SK-N-SH (cell line): ENCODE results near the gene GTF3A. TPM values are rescaled to one million over a fixed set of nuclear protein-coding genes. Genes with fewer than 3 reads are reported as not detected.

ENCODE experiments used
- CTCF ChIA-PET: fragments of 300-600, 350-600 bp; formaldehyde crosslinking; extraction: SDS; loops from one replicate; lab custom pipeline; 2021; lab: Yijun Ruan, JAX
- POLR2A ChIA-PET: fragments of 350-600 bp; sonication (Branson Sonifier 250); formaldehyde crosslinking; extraction: SDS; loops from one replicate; lab custom pipeline; 2020; ENCODE audit warnings: antibody characterized with exemption, inconsistent platforms; lab: Yijun Ruan, JAX
- DNase-seq: peaks from one replicate; pipeline ENCODE4 v3.0.0; 2012
- H2AFZ ChIP-seq: fragments of 200-600 bp; sonication (generic); 2 replicates; pipeline ENCODE4 v1.8.1; 2016; ENCODE audit warnings: antibody characterized with exemption, mild to moderate bottlenecking, low read depth
- H3F3A ChIP-seq: fragments of 200-600 bp; sonication (generic); replicated peaks from 2 replicates; pipeline ENCODE3; 2016; ENCODE audit warnings: antibody characterized with exemption, mild to moderate bottlenecking; ENCODE audit not compliant: insufficient read depth
- H3K27ac ChIP-seq, 2 experiments: fragments of 200-500 bp in 1 of 2; fragments of 200-600 bp in 1 of 2; sonication (Bioruptor generic) in 1 of 2; sonication (generic), shearing (Covaris generic) in 1 of 2; 2 replicates each; pipeline versions ENCODE4 v1.5.1 to v1.6.1; 2014 to 2016; ENCODE audit warnings: low read depth in 2 of 2, inconsistent platforms in 1 of 2, low read length in 1 of 2, mild to moderate bottlenecking in 1 of 2, mixed read lengths in 1 of 2
- H3K27me3 ChIP-seq: fragments of 200-600 bp; sonication (generic), shearing (Covaris generic); 2 replicates; pipeline ENCODE4 v1.6.1; 2016; ENCODE audit warnings: mixed run types; ENCODE audit not compliant: insufficient read depth
- H3K36me3 ChIP-seq, 2 experiments: fragments of 200-500 bp in 1 of 2; fragments of 200-600 bp in 1 of 2; sonication (Bioruptor generic) in 1 of 2; sonication (generic) in 1 of 2; replicated peaks in 1 of 2; 2 replicates each; pipeline versions ENCODE3 to v1.5.1; 2014 to 2016; ENCODE audit warnings: low read length in 1 of 2, mild to moderate bottlenecking in 1 of 2; ENCODE audit not compliant: insufficient read depth in 2 of 2, control insufficient read depth in 1 of 2
- H3K4me1 ChIP-seq, 2 experiments: fragments of 200-500 bp in 1 of 2; fragments of 200-600 bp in 1 of 2; sonication (Bioruptor generic) in 1 of 2; sonication (generic), shearing (Covaris generic) in 1 of 2; 2 replicates each; pipeline versions ENCODE4 v1.5.1 to v1.6.1; 2014 to 2016; ENCODE audit warnings: low read depth in 1 of 2, low read length in 1 of 2, mixed run types in 1 of 2; ENCODE audit not compliant: insufficient read depth in 2 of 2, control insufficient read depth in 1 of 2
- H3K4me2 ChIP-seq: fragments of 200-600 bp; sonication (generic), shearing (Covaris generic); 2 replicates; pipeline ENCODE4 v1.6.1; 2017; ENCODE audit warnings: mixed run types
- H3K4me3 ChIP-seq, 2 experiments: fragments of 200-500 bp in 1 of 2; fragments of 200-600 bp in 1 of 2; sonication (Bioruptor generic) in 1 of 2; sonication (generic), shearing (Covaris generic) in 1 of 2; 2 replicates each; pipeline versions ENCODE4 v1.5.1 to v1.8.1; 2014 to 2016; ENCODE audit warnings: low read depth in 2 of 2, inconsistent platforms in 1 of 2, low read length in 1 of 2, mild to moderate bottlenecking in 1 of 2, mixed read lengths in 1 of 2, moderate library complexity in 1 of 2
- H3K79me2 ChIP-seq: fragments of 200-600 bp; sonication (generic); 2 replicates; pipeline ENCODE4 v1.8.1; 2017; ENCODE audit warnings: mild to moderate bottlenecking; ENCODE audit not compliant: insufficient read depth
- H3K9ac ChIP-seq: fragments of 200-600 bp; sonication (generic); 2 replicates; pipeline ENCODE4 v1.6.1; 2017; ENCODE audit warnings: mixed run types
- H3K9me2 ChIP-seq: fragments of 200-600 bp; sonication (generic); 2 replicates; pipeline ENCODE4 v1.6.1; 2017; ENCODE audit warnings: mixed run types
- H3K9me3 ChIP-seq: fragments of 200-600 bp; sonication (generic); 2 replicates; pipeline ENCODE4 v1.6.1; 2017; ENCODE audit warnings: mixed run types, mild to moderate bottlenecking, moderate library complexity
- H4K20me1 ChIP-seq: fragments of 200-600 bp; sonication (generic); 2 replicates; pipeline ENCODE4 v1.6.1; 2017; ENCODE audit warnings: mild to moderate bottlenecking, mixed run types; ENCODE audit not compliant: insufficient read depth
- CHD2 ChIP-seq: fragments of 150-350 bp; IDR thresholded peaks from 2 replicates; pipeline ENCODE4 v1.6.1; 2018; ENCODE audit warnings: low read length; ENCODE audit not compliant: partially characterized antibody
- EP300 ChIP-seq, 2 experiments: IDR thresholded peaks; 2 replicates each; pipeline versions ENCODE4 v1.4.0 to v1.6.1; 2012; ENCODE audit warnings: borderline replicate concordance in 1 of 2, low read depth in 1 of 2, low read length in 1 of 2
- EZH2phosphoT487 ChIP-seq: fragments of 200-600 bp; sonication (generic); IDR thresholded peaks from 2 replicates; pipeline ENCODE4 v1.6.1; 2017; ENCODE audit warnings: low read depth, mixed run types, mild to moderate bottlenecking, antibody characterized with exemption, moderate library complexity, borderline replicate concordance
- FOSL2 ChIP-seq: IDR thresholded peaks from 2 replicates; pipeline ENCODE4 v1.4.0; 2012; ENCODE audit warnings: low read depth, mild to moderate bottlenecking, moderate library complexity, borderline replicate concordance
- GATA2 ChIP-seq: sonication (generic); formaldehyde crosslinking; IDR thresholded peaks from 2 replicates; pipeline ENCODE4 v1.5.0; 2020; ENCODE audit warnings: mild to moderate bottlenecking, missing genetic modification reagents
- JUND ChIP-seq: IDR thresholded peaks from 2 replicates; pipeline ENCODE4 v1.4.0; 2012
- POLR2AphosphoS5 ChIP-seq: IDR thresholded peaks from 2 replicates; pipeline ENCODE4 v1.6.1; 2012; ENCODE audit warnings: low read depth, low read length
- SIN3A ChIP-seq: IDR thresholded peaks from 2 replicates; pipeline ENCODE4 v1.6.1; 2012; ENCODE audit warnings: low read depth, mild to moderate bottlenecking, low read length, moderate library complexity, borderline replicate concordance
- TAF1 ChIP-seq: IDR thresholded peaks from 2 replicates; pipeline ENCODE4 v1.6.1; 2012; ENCODE audit warnings: low read depth, mild to moderate bottlenecking, low read length, moderate library complexity, borderline replicate concordance
- USF1 ChIP-seq: IDR thresholded peaks from 2 replicates; pipeline ENCODE4 v1.4.0; 2012; ENCODE audit warnings: low read depth, borderline replicate concordance
- USF2 ChIP-seq: fragments of 150-350 bp; IDR thresholded peaks from 2 replicates; pipeline ENCODE4 v1.6.1; 2017; ENCODE audit warnings: antibody characterized with exemption, low read length, low read depth, borderline replicate concordance
- WGBS: methylation state at CpG from one replicate; pipeline ENCODE4 v1.1.6; 2017; ENCODE audit warnings: low lambda C conversion rate; 5-methylcytosine and 5-hydroxymethylcytosine counted together
- polyA plus RNA-seq, 3 experiments: library from polyadenylated mRNA; depleted of rRNA; stranded (reverse); fragments of >200 nt; gene quantifications; 2 replicates each; pipeline ENCODE4 v1.2.3, GENCODE V29; 2012

The GTF3A gene
- polyA plus RNA-seq, 1 of the 3 experiments (the other 2 are of a cell fraction), result 75.4 TPM

GRCh38 chr13:27409013-27409412, 15.4 kb upstream of the GTF3A start:
- no peak overlapping the region for H2AFZ ChIP-seq
- H3K4me3 ChIP-seq, result no peak overlapping the region
- TF ChIP-seq USF2 (no peak), USF1 (no peak), EP300 (IDR thresholded peaks at IDR 0.05; ENCODE audit: borderline replicate concordance in 1 of 2, low read depth in 1 of 2, low read length in 1 of 2) (no peak), SIN3A (no peak)
- no peak overlapping the region for H3K9ac ChIP-seq
- ChIA-PET CTCF (interaction anchor here (2.3 kb wide), 2 partner anchors 47 to 417 kb away, joined by 9 to 17 read pairs; no protein-coding TSS in a partner anchor), POLR2A (no interaction called here)
- no peaks in the 10 kb centered on the region for H3K79me2 ChIP-seq
- H3K9me2 ChIP-seq, result no peaks in the 10 kb centered on the region
- WGBS, result 4% methylated on average over 2 of the region's 2 CpGs
- H3K36me3 ChIP-seq, result no peaks in the 10 kb centered on the region
- no peaks in the 10 kb centered on the region; a peak in 1 of 4 replicates for H3K4me1 ChIP-seq
- H3K4me2 ChIP-seq, result no peak overlapping the region
- H3K9me3 ChIP-seq, result no peaks in the 10 kb centered on the region
- peaks cover 50% of the 10 kb centered on the region for H3K27me3 ChIP-seq
- H4K20me1 ChIP-seq, result no peaks in the 10 kb centered on the region
- no peaks in the 10 kb centered on the region for H3F3A ChIP-seq
- no peak overlapping the region for H3K27ac ChIP-seq
- no peak for DNase-seq

- Histone ChIP-seq H3K27me3 (peaks cover 66% of the 10 kb centered on the region), H4K20me1 (no peaks in the 10 kb centered on the region), H3K79me2 (no peaks in the 10 kb centered on the region), H3K4me3 (no peak overlapping the region), H2AFZ (no peak overlapping the region), H3K9me3 (no peaks in the 10 kb centered on the region), H3F3A (no peaks in the 10 kb centered on the region), H3K9ac (no peak overlapping the region), H3K36me3 (no peaks in the 10 kb centered on the region), H3K9me2 (no peaks in the 10 kb centered on the region), H3K4me1 (no peaks in the 10 kb centered on the region; a peak in 1 of 4 replicates), H3K27ac (no peak overlapping the region), H3K4me2 (no peak overlapping the region)
- CTCF ChIA-PET, result interaction anchor here (0.9 to 2.3 kb wide), 3 partner anchors 13 to 415 kb away, joined by 4 to 17 read pairs (median 9); partner anchors contain the start of gene GTF3A
- DNase-seq, result no peak
- WGBS, result 27% methylated on average over 3 of the region's 3 CpGs
- TF ChIP-seq CHD2, result no peak
- no peak for TF ChIP-seq GATA2 (CRISPR knock-in tag)
- TF ChIP-seq POLR2AphosphoS5, result no peak
- TF ChIP-seq EZH2phosphoT487, result no peak
- no peak for TF ChIP-seq EP300 (IDR thresholded peaks at IDR 0.05; ENCODE audit: borderline replicate concordance in 1 of 2, low read depth in 1 of 2, low read length in 1 of 2)
- no peak for TF ChIP-seq USF1
- TF ChIP-seq JUND, result no peak
- TF ChIP-seq TAF1, result no peak
- TF ChIP-seq FOSL2, result no peak
- POLR2A ChIA-PET, result no interaction called here
These were observed 13.1 kb upstream of the GTF3A start for GRCh38 chr13:27411341-27411740.
